HL-60 (cell line): ENCODE results near the gene DSTYK.
"Not testable (repeated sequence)": the region's sequence is repeated elsewhere in the genome, so short reads cannot be mapped to it uniquely, and the experiment has no call there.

Source experiments
- DNase-seq, 2 experiments: peaks; one replicate each; pipeline ENCODE4 v3.0.0-alpha.2; 2010 to 2020; ENCODE audit warnings: low read depth in 1 of 2, low spot score in 1 of 2
- H3K27ac ChIP-seq: fragments of 250-450 bp; sonication (Bioruptor Pico); replicated peaks from 2 replicates; pipeline ENCODE4 v1.5.1; 2020; ENCODE audit warnings: mild to moderate bottlenecking, moderate library complexity
- H3K27me3 ChIP-seq: fragments of 250-450 bp; sonication (Bioruptor Pico); 2 replicates; pipeline ENCODE4 v1.5.1; 2021; ENCODE audit warnings: mild to moderate bottlenecking, moderate library complexity; ENCODE audit not compliant: insufficient read depth, poor library complexity, severe bottlenecking
- H3K4me3 ChIP-seq: replicated peaks from 2 replicates; pipeline ENCODE4 v1.5.1; 2011; ENCODE audit warnings: mild to moderate bottlenecking, control low read depth, low read length; ENCODE audit not compliant: insufficient read depth
- GABPA ChIP-seq: IDR thresholded peaks from 2 replicates; pipeline ENCODE4 v1.6.1; 2012; ENCODE audit warnings: low read depth
- POLR2AphosphoS5 ChIP-seq: IDR thresholded peaks from 2 replicates; pipeline ENCODE4 v1.6.1; 2012; ENCODE audit warnings: low read depth
- SPI1 ChIP-seq: IDR thresholded peaks from 2 replicates; pipeline ENCODE4 v1.6.1; 2012; ENCODE audit warnings: low read depth, mild to moderate bottlenecking, borderline replicate concordance
- TF ChIP-seq, protein P1 (sequence below): IDR thresholded peaks from one replicate; pipeline ENCODE4 v1.5.1; 2011; ENCODE audit warnings: low read length, control low read depth, inconsistent platforms; ENCODE audit not compliant: insufficient read depth
- TF ChIP-seq, protein P2 (sequence below): IDR thresholded peaks from 2 replicates; pipeline ENCODE4 v1.6.1; 2012; ENCODE audit warnings: low read depth; ENCODE audit not compliant: insufficient replicate concordance

DSTYK gene

DNA sequence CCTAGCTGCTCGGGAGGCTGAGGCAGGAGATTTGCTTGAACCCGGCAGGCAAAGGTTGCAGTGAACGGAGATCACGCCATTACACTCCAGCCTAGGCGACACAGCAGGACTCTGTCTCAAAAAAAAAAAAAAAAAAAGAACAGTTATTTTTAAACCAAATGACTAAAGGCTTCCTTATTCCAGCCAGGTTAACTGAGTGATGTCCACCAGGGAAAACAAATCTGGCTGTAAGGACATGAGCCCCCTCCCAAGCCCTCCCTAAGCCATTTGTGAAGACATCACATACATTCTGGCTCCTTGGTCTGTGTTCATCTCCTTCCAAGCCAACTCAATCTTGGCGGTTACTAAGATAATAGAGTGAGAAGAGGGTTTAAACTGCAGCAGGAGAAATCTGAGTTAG, 24.4 kb upstream of the DSTYK start:
- no peak for DNase-seq
- no peak for TF ChIP-seq GABPA
- H3K27me3 ChIP-seq: no peaks in the 10 kb centered on the region
- no peak overlapping the region for H3K4me3 ChIP-seq
- no peak overlapping the region for H3K27ac ChIP-seq

DNA sequence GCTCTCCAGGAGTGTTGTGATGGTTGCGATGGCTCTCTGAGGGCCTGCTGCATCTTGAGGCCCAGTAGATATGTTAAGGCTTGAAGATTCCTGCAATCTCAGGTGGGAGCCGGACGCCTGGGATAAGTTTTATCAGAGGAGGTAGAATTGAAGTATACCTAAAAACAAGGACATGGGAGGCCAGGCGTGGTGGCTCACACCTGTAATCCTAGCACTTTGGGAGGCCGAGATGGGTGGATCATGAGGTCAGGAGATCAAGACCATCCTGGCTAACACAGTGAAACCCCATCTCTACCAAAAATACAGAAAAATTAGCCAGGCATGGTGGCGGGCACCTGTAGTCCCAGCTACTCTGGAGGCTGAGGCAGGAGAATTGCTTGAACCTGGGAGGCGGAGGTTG, 22.5 kb upstream of the DSTYK start:
- H3K4me3 ChIP-seq, DNase-seq, H3K27ac ChIP-seq, H3K27me3 ChIP-seq: not testable (repeated sequence)

DNA sequence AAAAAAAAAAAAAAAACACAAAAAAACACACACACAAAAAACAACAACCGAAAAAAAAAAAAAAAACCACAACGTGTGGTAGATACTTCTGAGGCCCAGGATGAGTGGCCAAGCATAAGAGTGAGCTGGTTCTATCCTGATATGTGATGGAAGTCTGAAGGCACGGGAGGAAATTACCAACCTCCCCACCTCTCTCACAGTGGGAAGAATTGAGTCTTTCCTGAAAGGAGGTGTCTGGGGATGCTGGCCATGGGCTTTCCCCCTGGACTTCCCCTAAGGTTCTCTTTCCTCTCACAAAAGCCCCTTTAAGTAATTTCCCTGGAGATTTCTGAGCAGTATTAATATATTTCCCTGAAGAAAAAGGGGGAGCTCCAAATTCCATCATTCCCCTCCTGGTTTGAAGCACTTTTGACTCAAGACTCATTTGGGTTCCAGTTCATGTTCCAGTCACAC, 21.5 kb upstream of the DSTYK start:
- no peak for TF ChIP-seq GABPA
- no peak for TF ChIP-seq POLR2AphosphoS5
- TF ChIP-seq, protein P1, sequence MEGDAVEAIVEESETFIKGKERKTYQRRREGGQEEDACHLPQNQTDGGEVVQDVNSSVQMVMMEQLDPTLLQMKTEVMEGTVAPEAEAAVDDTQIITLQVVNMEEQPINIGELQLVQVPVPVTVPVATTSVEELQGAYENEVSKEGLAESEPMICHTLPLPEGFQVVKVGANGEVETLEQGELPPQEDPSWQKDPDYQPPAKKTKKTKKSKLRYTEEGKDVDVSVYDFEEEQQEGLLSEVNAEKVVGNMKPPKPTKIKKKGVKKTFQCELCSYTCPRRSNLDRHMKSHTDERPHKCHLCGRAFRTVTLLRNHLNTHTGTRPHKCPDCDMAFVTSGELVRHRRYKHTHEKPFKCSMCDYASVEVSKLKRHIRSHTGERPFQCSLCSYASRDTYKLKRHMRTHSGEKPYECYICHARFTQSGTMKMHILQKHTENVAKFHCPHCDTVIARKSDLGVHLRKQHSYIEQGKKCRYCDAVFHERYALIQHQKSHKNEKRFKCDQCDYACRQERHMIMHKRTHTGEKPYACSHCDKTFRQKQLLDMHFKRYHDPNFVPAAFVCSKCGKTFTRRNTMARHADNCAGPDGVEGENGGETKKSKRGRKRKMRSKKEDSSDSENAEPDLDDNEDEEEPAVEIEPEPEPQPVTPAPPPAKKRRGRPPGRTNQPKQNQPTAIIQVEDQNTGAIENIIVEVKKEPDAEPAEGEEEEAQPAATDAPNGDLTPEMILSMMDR: no peak
- no peak for TF ChIP-seq SPI1
- TF ChIP-seq, protein P2, sequence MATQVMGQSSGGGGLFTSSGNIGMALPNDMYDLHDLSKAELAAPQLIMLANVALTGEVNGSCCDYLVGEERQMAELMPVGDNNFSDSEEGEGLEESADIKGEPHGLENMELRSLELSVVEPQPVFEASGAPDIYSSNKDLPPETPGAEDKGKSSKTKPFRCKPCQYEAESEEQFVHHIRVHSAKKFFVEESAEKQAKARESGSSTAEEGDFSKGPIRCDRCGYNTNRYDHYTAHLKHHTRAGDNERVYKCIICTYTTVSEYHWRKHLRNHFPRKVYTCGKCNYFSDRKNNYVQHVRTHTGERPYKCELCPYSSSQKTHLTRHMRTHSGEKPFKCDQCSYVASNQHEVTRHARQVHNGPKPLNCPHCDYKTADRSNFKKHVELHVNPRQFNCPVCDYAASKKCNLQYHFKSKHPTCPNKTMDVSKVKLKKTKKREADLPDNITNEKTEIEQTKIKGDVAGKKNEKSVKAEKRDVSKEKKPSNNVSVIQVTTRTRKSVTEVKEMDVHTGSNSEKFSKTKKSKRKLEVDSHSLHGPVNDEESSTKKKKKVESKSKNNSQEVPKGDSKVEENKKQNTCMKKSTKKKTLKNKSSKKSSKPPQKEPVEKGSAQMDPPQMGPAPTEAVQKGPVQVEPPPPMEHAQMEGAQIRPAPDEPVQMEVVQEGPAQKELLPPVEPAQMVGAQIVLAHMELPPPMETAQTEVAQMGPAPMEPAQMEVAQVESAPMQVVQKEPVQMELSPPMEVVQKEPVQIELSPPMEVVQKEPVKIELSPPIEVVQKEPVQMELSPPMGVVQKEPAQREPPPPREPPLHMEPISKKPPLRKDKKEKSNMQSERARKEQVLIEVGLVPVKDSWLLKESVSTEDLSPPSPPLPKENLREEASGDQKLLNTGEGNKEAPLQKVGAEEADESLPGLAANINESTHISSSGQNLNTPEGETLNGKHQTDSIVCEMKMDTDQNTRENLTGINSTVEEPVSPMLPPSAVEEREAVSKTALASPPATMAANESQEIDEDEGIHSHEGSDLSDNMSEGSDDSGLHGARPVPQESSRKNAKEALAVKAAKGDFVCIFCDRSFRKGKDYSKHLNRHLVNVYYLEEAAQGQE: no peak
- Histone ChIP-seq H3K4me3 (no peak overlapping the region), H3K27me3 (peaks cover 12% of the 10 kb centered on the region), H3K27ac (no peak overlapping the region)
- no peak for DNase-seq

DNA sequence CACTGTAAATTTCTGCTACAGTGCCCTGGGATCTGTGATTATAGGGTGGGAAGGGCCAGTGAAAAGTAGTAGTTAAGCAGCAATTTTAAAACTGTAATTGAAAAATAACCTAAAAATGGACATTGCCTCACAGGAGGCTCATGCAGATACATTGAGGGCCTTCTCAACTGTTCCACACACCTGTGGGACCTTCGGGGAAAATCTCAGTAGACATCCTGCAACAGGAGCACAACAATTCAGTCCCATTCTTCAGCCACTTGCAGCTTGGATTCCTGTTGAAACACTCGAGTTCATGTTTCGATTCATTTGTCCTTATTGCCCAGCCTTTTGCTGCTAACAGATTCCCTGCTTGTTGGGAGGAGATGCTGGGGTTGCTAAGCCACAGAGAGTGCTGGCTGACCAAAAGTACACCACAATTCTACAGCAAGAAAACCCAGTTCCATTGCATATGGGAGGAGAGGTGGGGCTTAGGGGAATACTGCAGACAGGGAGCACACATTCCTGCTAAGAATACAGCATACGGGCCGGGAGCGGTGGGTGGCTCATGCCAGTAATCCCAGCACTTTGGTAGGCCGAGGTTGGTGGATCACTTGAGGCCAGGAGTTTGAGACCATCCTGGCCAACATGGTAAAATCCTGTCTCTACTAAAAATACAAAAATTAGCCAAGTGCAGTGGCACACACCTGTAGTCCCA, 20.8 kb upstream of the DSTYK start:
- H3K4me3 ChIP-seq: no peak overlapping the region
- TF ChIP-seq, protein P1: no peak
- TF ChIP-seq GABPA (no peak), SPI1 (no peak), POLR2AphosphoS5 (no peak)

DNA sequence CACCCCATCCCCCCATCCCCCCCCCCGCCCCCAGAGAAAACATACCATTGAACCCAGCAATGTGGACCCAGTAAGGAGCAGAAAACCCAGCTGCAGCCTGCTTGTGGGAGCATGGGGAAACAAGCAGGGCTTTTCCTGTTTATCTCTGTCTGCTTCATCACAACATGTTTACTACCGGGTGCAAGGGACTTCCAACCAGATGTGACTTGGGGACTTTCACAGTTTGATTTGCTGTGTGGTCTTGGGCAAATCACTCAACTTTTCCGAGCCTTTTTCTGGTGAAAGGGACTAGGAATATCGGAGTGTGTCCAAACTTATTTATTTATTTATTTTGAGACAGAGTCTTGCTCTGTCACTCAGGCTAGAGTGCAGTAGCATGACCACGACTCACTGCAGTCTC, 19.5 kb upstream of the DSTYK start:
- H3K27ac ChIP-seq: no peak overlapping the region
- no peak for DNase-seq
- no peak overlapping the region for H3K4me3 ChIP-seq
- H3K27me3 ChIP-seq: peaks cover 27% of the 10 kb centered on the region
- TF ChIP-seq, protein P2: no peak
- TF ChIP-seq, protein P1: no peak

More for the DNA sequence above, 20.8 kb upstream of the DSTYK start:
- DNase-seq: no peak
- peaks cover 16% of the 10 kb centered on the region for H3K27me3 ChIP-seq
- H3K27ac ChIP-seq: no peak overlapping the region
